NB4 (cell line): ENCODE results near the gene REPS1.

Experiments
- CTCF ChIP-seq: IDR thresholded peaks from one replicate; pipeline ENCODE4 v1.5.1; 2012; ENCODE audit warnings: low read depth, low read length
- MAX ChIP-seq: IDR thresholded peaks from 2 replicates; pipeline ENCODE4 v1.6.1; 2011; ENCODE audit warnings: low read depth, low read length
- POLR2A ChIP-seq: IDR thresholded peaks from 2 replicates; pipeline ENCODE4 v1.6.1; 2011; ENCODE audit warnings: mild to moderate bottlenecking; ENCODE audit not compliant: insufficient read length; ENCODE audit errors: extremely low read depth

- no peak for TF ChIP-seq POLR2A
- TF ChIP-seq CTCF, result no peak
- TF ChIP-seq MAX, result 0 out of 2 replicates have a peak, but pooled peaks have one; percentile 10
Measured at GRCh38 chr6:138986578-138986977, 1.5 kb downstream of the REPS1 start.
